CD4-positive, alpha-beta T cell treated with Interleukin-12 subunit alpha and Interleukin-12 subunit beta, for 1 hour (primary cell): ENCODE results near the gene TMEM131.
"Not testable (repeated sequence)": the region's sequence is repeated elsewhere in the genome, so short reads cannot be mapped to it uniquely, and the experiment has no call there.

Experiments
- DNase-seq: peaks from one replicate; pipeline ENCODE4 v3.0.0-alpha.2; 2020

Gene TMEM131

GRCh38 chr2:97991081-97991856 is 4.5 kb downstream of the TMEM131 start:
- no peak for DNase-seq

- DNase-seq: no peak
These were observed 7.0 kb downstream of the TMEM131 start for GRCh38 chr2:97988722-97989121.

GRCh38 chr2:97985998-97986397 is 9.8 kb downstream of the TMEM131 start:
- no peak for DNase-seq

- no peak for DNase-seq
These were observed 12.1 kb downstream of the TMEM131 start for GRCh38 chr2:97983698-97984097.

GRCh38 chr2:97983134-97983533 is 12.6 kb downstream of the TMEM131 start:
- DNase-seq: no peak

- no peak for DNase-seq
These were observed 13.1 kb downstream of the TMEM131 start for GRCh38 chr2:97982621-97983020.

GRCh38 chr2:97981961-97982360 is 13.8 kb downstream of the TMEM131 start:
- no peak for DNase-seq

- no peak for DNase-seq
These were observed 15.8 kb downstream of the TMEM131 start for GRCh38 chr2:97979904-97980303.

GRCh38 chr2:97974471-97974870 is 21.3 kb downstream of the TMEM131 start:
- no peak for DNase-seq

- DNase-seq: no peak
These were observed 25.3 kb downstream of the TMEM131 start for GRCh38 chr2:97970293-97971060.

GRCh38 chr2:97969081-97970067 is 26.4 kb downstream of the TMEM131 start:
- DNase-seq: no peak

GRCh38 chr2:97967931-97968627 is 27.7 kb downstream of the TMEM131 start:
- DNase-seq: no peak

- DNase-seq: no peak
These were observed 28.5 kb downstream of the TMEM131 start for GRCh38 chr2:97967216-97967592.

GRCh38 chr2:97966545-97967215 is 29.1 kb downstream of the TMEM131 start:
- no peak for DNase-seq

GRCh38 chr2:97965116-97965515 is 30.6 kb downstream of the TMEM131 start:
- no peak for DNase-seq

- no peak for DNase-seq
These were observed 31.9 kb downstream of the TMEM131 start for GRCh38 chr2:97963880-97964279.

- DNase-seq: no peak
These were observed 32.7 kb downstream of the TMEM131 start for GRCh38 chr2:97963079-97963406.

- DNase-seq: no peak
These were observed 34.2 kb downstream of the TMEM131 start for GRCh38 chr2:97961534-97961933.

- DNase-seq: no peak
These were observed 37.6 kb downstream of the TMEM131 start for GRCh38 chr2:97958184-97958583.

GRCh38 chr2:97957432-97958183 is 38.1 kb downstream of the TMEM131 start:
- DNase-seq: no peak

- DNase-seq: not testable (repeated sequence)
These were observed 39.0 kb downstream of the TMEM131 start for GRCh38 chr2:97956753-97957152.
